Nephron progenitor cell (in vitro differentiated cells): ENCODE measurements around the gene POLR2H.
A peak's percentile ranks its signal among the peaks of the same experiment; 100 is the strongest.

Source experiments
- DNase-seq: peaks from one replicate; pipeline ENCODE4 v3.0.0; 2021
- H3K27ac Mint-ChIP-seq: 2 replicates; pipeline ENCODE4 v1.8.0; 2021; ENCODE audit warnings: mild to moderate bottlenecking, moderate library complexity, mixed read lengths
- H3K27me3 Mint-ChIP-seq: 2 replicates; pipeline ENCODE4 v1.8.0; 2021; ENCODE audit warnings: mild to moderate bottlenecking, low read depth, mixed read lengths; ENCODE audit not compliant: poor library complexity
- H3K36me3 Mint-ChIP-seq: 2 replicates; pipeline ENCODE4 v1.8.0; 2021; ENCODE audit warnings: low read depth, mixed read lengths
- H3K4me1 Mint-ChIP-seq: 2 replicates; pipeline ENCODE4 v1.8.0; 2021; ENCODE audit warnings: mixed read lengths
- H3K4me3 Mint-ChIP-seq: 2 replicates; pipeline ENCODE4 v1.8.0; 2021; ENCODE audit warnings: mild to moderate bottlenecking, moderate library complexity, mixed read lengths
- H3K9me3 Mint-ChIP-seq: 2 replicates; pipeline ENCODE4 v1.8.0; 2021; ENCODE audit warnings: mild to moderate bottlenecking, moderate library complexity, mixed read lengths
- TF ChIP-seq, protein P1 (sequence below): fragments of 200-600 bp; sonication (generic); IDR thresholded peaks from 2 replicates; pipeline ENCODE4 v1.5.0; 2021; ENCODE audit warnings: antibody characterized with exemption

Gene POLR2H

DNA sequence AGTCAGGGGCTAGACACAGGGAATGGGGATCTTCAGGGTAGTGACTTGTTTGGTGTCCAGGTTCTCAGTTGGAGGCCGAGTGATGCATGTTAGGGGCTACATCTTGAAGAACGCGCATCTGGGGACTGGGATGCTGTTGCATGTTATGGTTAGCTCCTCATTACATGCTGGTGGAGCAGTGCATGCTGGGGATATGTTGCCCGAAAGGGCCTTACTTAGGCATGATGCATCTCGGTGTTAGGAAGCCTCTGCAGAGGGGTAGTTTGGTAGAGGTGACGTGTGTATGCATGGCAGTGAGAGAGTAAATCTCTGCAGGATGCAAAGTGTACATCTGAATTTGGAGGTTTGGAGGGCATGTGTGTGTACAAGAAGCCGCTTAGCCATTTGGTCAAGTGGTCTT is 44.7 kb upstream of the POLR2H start:
- Mint-ChIP-seq H3K27me3 (peaks cover 3% of the 10 kb centered on the region), H3K4me1 (peaks cover 29% of the 10 kb centered on the region), H3K9me3 (no peaks in the 10 kb centered on the region), H3K4me3 (peak overlapping the region; percentile 85), H3K27ac (peak overlapping the region; percentile 94), H3K36me3 (peaks cover 41% of the 10 kb centered on the region)
- no peak for DNase-seq
- TF ChIP-seq, protein P1, sequence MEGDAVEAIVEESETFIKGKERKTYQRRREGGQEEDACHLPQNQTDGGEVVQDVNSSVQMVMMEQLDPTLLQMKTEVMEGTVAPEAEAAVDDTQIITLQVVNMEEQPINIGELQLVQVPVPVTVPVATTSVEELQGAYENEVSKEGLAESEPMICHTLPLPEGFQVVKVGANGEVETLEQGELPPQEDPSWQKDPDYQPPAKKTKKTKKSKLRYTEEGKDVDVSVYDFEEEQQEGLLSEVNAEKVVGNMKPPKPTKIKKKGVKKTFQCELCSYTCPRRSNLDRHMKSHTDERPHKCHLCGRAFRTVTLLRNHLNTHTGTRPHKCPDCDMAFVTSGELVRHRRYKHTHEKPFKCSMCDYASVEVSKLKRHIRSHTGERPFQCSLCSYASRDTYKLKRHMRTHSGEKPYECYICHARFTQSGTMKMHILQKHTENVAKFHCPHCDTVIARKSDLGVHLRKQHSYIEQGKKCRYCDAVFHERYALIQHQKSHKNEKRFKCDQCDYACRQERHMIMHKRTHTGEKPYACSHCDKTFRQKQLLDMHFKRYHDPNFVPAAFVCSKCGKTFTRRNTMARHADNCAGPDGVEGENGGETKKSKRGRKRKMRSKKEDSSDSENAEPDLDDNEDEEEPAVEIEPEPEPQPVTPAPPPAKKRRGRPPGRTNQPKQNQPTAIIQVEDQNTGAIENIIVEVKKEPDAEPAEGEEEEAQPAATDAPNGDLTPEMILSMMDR: no peak

GRCh38 chr3:184317201-184317600 is 44.3 kb upstream of the POLR2H start:
- no peak for DNase-seq
- peaks cover 29% of the 10 kb centered on the region for H3K4me1 Mint-ChIP-seq
- peaks cover 45% of the 10 kb centered on the region for H3K36me3 Mint-ChIP-seq
- peaks cover 3% of the 10 kb centered on the region for H3K27me3 Mint-ChIP-seq
- peak overlapping the region; percentile 85 for H3K4me3 Mint-ChIP-seq
- TF ChIP-seq, protein P1: no peak
- no peaks in the 10 kb centered on the region for H3K9me3 Mint-ChIP-seq
- peak overlapping the region; percentile 66 for H3K27ac Mint-ChIP-seq

- no peaks in the 10 kb centered on the region for H3K27me3 Mint-ChIP-seq
- TF ChIP-seq, protein P1: no peak
- DNase-seq: no peak
- H3K9me3 Mint-ChIP-seq: no peaks in the 10 kb centered on the region
- peaks cover 29% of the 10 kb centered on the region for H3K4me1 Mint-ChIP-seq
- no peak overlapping the region for H3K27ac Mint-ChIP-seq
- peaks cover 73% of the 10 kb centered on the region for H3K36me3 Mint-ChIP-seq
- H3K4me3 Mint-ChIP-seq: no peak overlapping the region
These were observed 41.4 kb upstream of the POLR2H start for GRCh38 chr3:184320104-184320445.

DNA sequence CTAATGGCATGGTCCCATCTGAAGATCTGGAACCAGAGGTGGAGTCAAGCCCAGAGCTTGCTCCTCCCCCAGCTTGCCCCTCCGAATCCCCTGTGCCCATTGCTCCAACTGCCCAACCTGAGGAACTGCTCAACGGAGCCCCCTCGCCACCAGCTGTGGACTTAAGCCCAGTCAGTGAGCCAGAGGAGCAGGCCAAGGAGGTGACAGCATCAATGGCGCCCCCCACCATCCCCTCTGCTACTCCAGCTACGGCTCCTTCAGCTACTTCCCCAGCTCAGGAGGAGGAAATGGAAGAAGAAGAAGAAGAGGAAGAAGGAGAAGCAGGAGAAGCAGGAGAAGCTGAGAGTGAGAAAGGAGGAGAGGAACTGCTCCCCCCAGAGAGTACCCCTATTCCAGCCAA is 39.8 kb upstream of the POLR2H start:
- H3K9me3 Mint-ChIP-seq: no peaks in the 10 kb centered on the region
- H3K27me3 Mint-ChIP-seq: peaks cover 3% of the 10 kb centered on the region
- peaks cover 19% of the 10 kb centered on the region for H3K4me1 Mint-ChIP-seq
- DNase-seq: no peak
- TF ChIP-seq, protein P1: no peak
- no peak overlapping the region for H3K27ac Mint-ChIP-seq
- peaks cover 86% of the 10 kb centered on the region for H3K36me3 Mint-ChIP-seq
- H3K4me3 Mint-ChIP-seq: no peak overlapping the region

GRCh38 chr3:184322731-184323487 is 38.6 kb upstream of the POLR2H start:
- Mint-ChIP-seq H3K4me3 (no peak overlapping the region), H3K36me3 (peaks cover 89% of the 10 kb centered on the region), H3K9me3 (no peaks in the 10 kb centered on the region), H3K27ac (no peak overlapping the region), H3K27me3 (peaks cover 3% of the 10 kb centered on the region), H3K4me1 (peaks cover 7% of the 10 kb centered on the region)
- DNase-seq: no peak
- TF ChIP-seq, protein P1: no peak

DNA sequence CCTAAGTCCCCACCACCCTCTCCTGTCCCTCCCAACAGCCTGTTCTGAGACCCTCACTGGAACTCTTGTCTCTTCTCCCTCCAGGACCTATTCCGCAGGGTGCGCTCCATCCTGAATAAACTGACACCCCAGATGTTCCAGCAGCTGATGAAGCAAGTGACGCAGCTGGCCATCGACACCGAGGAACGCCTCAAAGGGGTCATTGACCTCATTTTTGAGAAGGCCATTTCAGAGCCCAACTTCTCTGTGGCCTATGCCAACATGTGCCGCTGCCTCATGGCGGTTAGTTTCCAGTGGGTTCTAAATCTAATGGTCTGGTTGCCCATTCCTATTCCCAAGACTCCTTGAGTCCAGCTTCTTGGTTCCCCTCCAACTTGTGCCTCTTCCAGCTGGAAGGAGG is 37.8 kb upstream of the POLR2H start:
- Mint-ChIP-seq H3K27ac (peak overlapping the region; percentile 39), H3K27me3 (peaks cover 3% of the 10 kb centered on the region), H3K9me3 (no peaks in the 10 kb centered on the region), H3K36me3 (peaks cover 93% of the 10 kb centered on the region), H3K4me3 (no peak overlapping the region), H3K4me1 (peaks cover 4% of the 10 kb centered on the region)
- DNase-seq: no peak
- TF ChIP-seq, protein P1: no peak
